Hepatocyte (in vitro differentiated cells): ENCODE measurements around the gene ATP9B. TPM values are rescaled to one million over a fixed set of nuclear protein-coding genes. Genes with fewer than 3 reads are reported as not detected.

Experiments used
- DNase-seq: peaks from one replicate; pipeline ENCODE4 v3.0.0-alpha.2; 2016; ENCODE audit warnings: low spot score
- H2AFZ ChIP-seq: fragments of 200-600 bp; sonication (generic); 2 replicates; pipeline ENCODE4 v1.6.0; 2016; ENCODE audit warnings: antibody characterized with exemption, mild to moderate bottlenecking
- H3K27ac ChIP-seq: fragments of 200-600 bp; sonication (generic); 2 replicates; pipeline ENCODE4 v1.5.1; 2016; ENCODE audit warnings: mild to moderate bottlenecking
- H3K27me3 ChIP-seq: fragments of 200-600 bp; sonication (generic); 2 replicates; pipeline ENCODE4 v1.6.1; 2016
- H3K36me3 ChIP-seq: fragments of 200-600 bp; sonication (generic); replicated peaks from 2 replicates; pipeline ENCODE4 v1.5.1; 2016; ENCODE audit warnings: low read depth; ENCODE audit not compliant: insufficient read depth
- H3K4me1 ChIP-seq: fragments of 200-600 bp; sonication (generic); 2 replicates; pipeline ENCODE4 v1.5.1; 2016; ENCODE audit warnings: mild to moderate bottlenecking, moderate library complexity; ENCODE audit not compliant: insufficient read depth
- H3K4me2 ChIP-seq: fragments of 200-600 bp; sonication (generic); 2 replicates; pipeline ENCODE4 v1.6.0; 2016
- H3K4me3 ChIP-seq: fragments of 200-600 bp; sonication (generic); 2 replicates; pipeline ENCODE4 v1.5.1; 2016; ENCODE audit warnings: mild to moderate bottlenecking
- H3K79me2 ChIP-seq: fragments of 200-600 bp; sonication (generic); 2 replicates; pipeline ENCODE4 v1.6.0; 2017; ENCODE audit warnings: mild to moderate bottlenecking
- H3K9me2 ChIP-seq: fragments of 200-600 bp; sonication (generic); replicated peaks from 2 replicates; pipeline ENCODE4 v1.6.0; 2017; ENCODE audit warnings: mild to moderate bottlenecking; ENCODE audit not compliant: insufficient read depth
- H3K9me3 ChIP-seq: fragments of 200-600 bp; sonication (generic); 2 replicates; pipeline ENCODE4 v1.5.1; 2016; ENCODE audit warnings: low read depth, mild to moderate bottlenecking
- H4K20me1 ChIP-seq: fragments of 200-600 bp; sonication (generic); 2 replicates; pipeline ENCODE4 v1.6.0; 2016; ENCODE audit warnings: mild to moderate bottlenecking; ENCODE audit not compliant: insufficient read depth, poor library complexity, severe bottlenecking
- EZH2 ChIP-seq: fragments of 200-600 bp; sonication (generic); IDR thresholded peaks from 2 replicates; pipeline ENCODE4 v1.6.1; 2016; ENCODE audit warnings: antibody characterized with exemption, mild to moderate bottlenecking, borderline replicate concordance
- EZH2phosphoT487 ChIP-seq: fragments of 200-600 bp; sonication (generic); IDR thresholded peaks from one replicate; pipeline ENCODE4 v1.6.1; 2018; ENCODE audit warnings: antibody characterized with exemption, mild to moderate bottlenecking, low read depth, moderate library complexity; ENCODE audit not compliant: unreplicated experiment, severe bottlenecking
- WGBS: methylation state at CpG from one replicate; pipeline ENCODE4 v1.1.6; 2016; ENCODE audit warnings: low lambda C conversion rate; ENCODE audit errors: missing lambda C conversion rate; 5-methylcytosine and 5-hydroxymethylcytosine counted together
- polyA plus RNA-seq: library from polyadenylated mRNA; unstranded; fragments of >200 nt; fragmentation: Nextera tagmentation; extraction: Ambion mirVana; gene quantifications from 2 replicates; pipeline ENCODE4 v1.2.1, GENCODE V29; 2016
- total RNA-seq: library from RNA; depleted of rRNA; stranded (reverse); fragments of >200 nt; gene quantifications from 2 replicates; pipeline ENCODE4 v1.2.3, GENCODE V29; 2014
- TF ChIP-seq, protein P1 (sequence below): fragments of 200-600 bp; sonication (generic); IDR thresholded peaks from 2 replicates; pipeline ENCODE4 v1.5.1; 2016; ENCODE audit warnings: antibody characterized with exemption, mild to moderate bottlenecking; ENCODE audit not compliant: poor library complexity

ATP9B gene
- total and polyA plus RNA-seq, 2 experiments from 2014 or later, result 14.6 to 23.8 TPM

DNA sequence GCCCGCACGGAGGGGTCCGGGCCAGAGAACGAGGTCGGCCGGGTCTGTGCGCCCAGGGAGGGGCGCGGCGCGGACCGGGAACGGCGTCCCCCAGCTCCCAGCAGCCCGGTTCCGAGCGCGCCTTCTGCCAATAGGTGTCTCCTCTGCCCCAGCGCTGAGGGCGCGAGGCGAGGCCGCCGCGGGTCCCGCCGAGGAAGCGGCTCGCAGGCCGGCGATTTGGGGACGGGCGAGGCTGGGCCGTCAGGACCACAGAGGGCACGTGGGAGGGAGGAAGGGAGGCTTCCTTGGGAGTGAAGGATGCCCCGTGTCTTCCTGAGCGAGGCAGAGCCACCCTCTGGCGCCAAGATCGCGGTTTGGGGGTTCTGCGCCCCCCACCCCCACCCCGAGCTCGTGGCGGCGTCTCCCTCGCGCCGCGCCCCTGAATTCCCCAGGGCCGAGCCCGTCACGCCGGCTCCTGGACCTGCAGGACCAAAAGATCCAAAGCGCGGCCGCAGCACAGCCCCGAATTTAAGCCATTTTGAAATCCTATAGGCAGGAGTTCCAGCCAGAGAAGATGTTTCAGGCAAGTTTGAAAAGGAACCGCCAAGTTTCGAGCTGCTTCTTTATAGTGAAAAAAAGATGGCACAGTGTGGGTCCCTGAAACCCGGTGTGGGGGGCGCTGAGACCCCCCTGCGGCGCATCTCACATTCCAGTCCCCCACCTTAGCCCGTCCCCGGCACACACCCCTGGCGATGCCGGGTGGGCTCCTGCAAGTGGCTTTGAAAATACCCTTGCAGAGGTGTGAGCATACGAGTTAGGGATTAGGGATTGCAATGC lies 327.4 kb downstream of the ATP9B start:
- Histone ChIP-seq H3K9me3 (no peaks in the 10 kb centered on the region), H2AFZ (no peak overlapping the region), H4K20me1 (no peaks in the 10 kb centered on the region), H3K27me3 (peaks cover 59% of the 10 kb centered on the region), H3K4me1 (peaks cover 25% of the 10 kb centered on the region), H3K79me2 (no peaks in the 10 kb centered on the region), H3K36me3 (no peaks in the 10 kb centered on the region), H3K27ac (no peak overlapping the region), H3K9me2 (no peaks in the 10 kb centered on the region), H3K4me3 (peak overlapping the region; percentile 15), H3K4me2 (peak overlapping the region; percentile 88)
- DNase-seq, result peak; percentile 68
- TF ChIP-seq, protein P1, sequence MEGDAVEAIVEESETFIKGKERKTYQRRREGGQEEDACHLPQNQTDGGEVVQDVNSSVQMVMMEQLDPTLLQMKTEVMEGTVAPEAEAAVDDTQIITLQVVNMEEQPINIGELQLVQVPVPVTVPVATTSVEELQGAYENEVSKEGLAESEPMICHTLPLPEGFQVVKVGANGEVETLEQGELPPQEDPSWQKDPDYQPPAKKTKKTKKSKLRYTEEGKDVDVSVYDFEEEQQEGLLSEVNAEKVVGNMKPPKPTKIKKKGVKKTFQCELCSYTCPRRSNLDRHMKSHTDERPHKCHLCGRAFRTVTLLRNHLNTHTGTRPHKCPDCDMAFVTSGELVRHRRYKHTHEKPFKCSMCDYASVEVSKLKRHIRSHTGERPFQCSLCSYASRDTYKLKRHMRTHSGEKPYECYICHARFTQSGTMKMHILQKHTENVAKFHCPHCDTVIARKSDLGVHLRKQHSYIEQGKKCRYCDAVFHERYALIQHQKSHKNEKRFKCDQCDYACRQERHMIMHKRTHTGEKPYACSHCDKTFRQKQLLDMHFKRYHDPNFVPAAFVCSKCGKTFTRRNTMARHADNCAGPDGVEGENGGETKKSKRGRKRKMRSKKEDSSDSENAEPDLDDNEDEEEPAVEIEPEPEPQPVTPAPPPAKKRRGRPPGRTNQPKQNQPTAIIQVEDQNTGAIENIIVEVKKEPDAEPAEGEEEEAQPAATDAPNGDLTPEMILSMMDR, result peak; percentile 20
- TF ChIP-seq EZH2 (peak; percentile 45), EZH2phosphoT487 (peak; percentile 38)
- 4% methylated on average over 49 of the region's 68 CpGs for WGBS

DNA sequence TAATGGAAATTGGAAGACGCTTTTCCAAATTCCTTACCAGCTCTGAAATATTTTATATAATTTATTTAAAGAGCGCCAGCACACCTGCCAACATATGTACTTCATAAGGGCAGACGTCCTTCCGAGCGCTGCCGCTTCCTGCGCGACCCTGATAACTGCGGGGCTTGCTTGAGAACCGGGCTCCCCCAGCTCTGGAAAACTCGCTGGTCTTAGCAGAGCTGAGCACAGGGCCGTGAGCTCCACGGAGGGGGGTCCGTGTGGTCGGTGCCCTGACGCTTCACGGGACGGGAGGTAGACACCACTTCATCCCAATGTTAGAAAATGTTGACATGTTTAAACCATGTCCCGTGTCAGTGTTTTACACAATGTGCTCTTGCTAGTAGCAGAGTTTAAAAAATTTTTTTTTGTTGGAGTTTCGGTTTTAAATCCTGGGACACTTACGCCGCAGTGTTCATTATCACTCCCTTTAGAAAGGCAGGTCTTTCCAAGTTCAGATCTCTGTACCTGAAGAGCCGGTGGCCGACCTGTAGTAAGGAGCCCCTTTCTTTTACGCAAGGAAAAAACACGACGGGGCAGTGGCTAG lies 328.1 kb downstream of the ATP9B start:
- H3K9me3 ChIP-seq, result no peaks in the 10 kb centered on the region
- no peaks in the 10 kb centered on the region for H3K79me2 ChIP-seq
- no peak overlapping the region for H3K4me3 ChIP-seq
- no peak overlapping the region for H2AFZ ChIP-seq
- H3K9me2 ChIP-seq, result no peaks in the 10 kb centered on the region
- no peak for TF ChIP-seq EZH2
- TF ChIP-seq, protein P1, result no peak
- no peak for TF ChIP-seq EZH2phosphoT487
- H3K27me3 ChIP-seq, result peaks cover 52% of the 10 kb centered on the region
- no peak overlapping the region for H3K27ac ChIP-seq
- DNase-seq, result no peak
- peaks cover 25% of the 10 kb centered on the region for H3K4me1 ChIP-seq
- WGBS, result 46% methylated on average over 23 of the region's 27 CpGs
- H4K20me1 ChIP-seq, result no peaks in the 10 kb centered on the region
- H3K36me3 ChIP-seq, result no peaks in the 10 kb centered on the region
- peak overlapping the region; percentile 88 for H3K4me2 ChIP-seq

DNA sequence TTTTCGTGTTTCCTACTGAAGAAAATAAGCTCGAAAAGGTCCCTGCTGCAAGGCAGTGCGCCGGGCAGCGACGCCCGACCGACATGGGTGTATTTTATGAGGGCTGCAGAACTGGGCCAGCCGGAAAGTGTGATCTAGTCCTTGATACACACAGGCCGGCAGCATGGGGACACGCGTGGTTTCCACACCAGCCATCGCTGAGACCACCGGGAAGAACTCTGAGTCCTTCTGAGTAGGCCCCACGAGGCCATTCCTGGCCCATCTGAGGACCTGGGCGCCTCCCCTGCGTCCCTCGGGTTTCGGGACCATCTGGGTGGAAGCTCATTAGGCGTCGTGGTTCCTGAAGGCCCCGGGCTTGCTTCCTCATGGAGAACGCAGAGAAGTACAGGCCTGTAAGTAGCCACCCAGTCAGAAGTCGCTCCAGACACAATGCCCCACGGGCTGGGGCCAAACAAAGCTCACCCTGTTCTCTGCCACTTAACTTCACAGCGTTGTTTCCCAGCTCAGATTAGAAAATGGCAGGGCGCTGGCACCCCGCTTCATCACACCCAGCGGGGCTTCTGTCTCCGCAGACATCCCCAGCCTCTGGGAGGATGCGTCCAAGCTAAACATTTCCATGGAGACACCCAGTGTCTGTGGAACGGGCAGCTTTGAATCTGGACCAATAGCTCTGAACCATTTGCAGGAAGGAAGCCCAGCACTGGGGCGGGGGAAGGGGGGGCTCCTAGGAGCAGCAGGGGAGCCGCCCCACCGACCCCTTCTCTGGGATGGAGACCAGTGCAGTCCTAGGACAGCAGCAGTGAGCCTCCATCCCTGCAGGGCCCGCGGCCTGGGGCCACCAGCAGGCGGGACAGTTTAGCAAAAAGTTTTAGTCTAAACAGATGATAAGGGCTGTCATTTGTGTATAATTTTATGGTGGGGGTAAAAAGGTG lies 328.9 kb downstream of the ATP9B start:
- H3K4me1 ChIP-seq, result peaks cover 24% of the 10 kb centered on the region
- H3K4me2 ChIP-seq, result no peak overlapping the region
- H4K20me1 ChIP-seq, result no peaks in the 10 kb centered on the region
- H3K9me3 ChIP-seq, result no peaks in the 10 kb centered on the region
- DNase-seq, result no peak
- no peaks in the 10 kb centered on the region for H3K79me2 ChIP-seq
- no peak overlapping the region for H2AFZ ChIP-seq
- no peaks in the 10 kb centered on the region for H3K36me3 ChIP-seq
- no peaks in the 10 kb centered on the region for H3K9me2 ChIP-seq
- TF ChIP-seq, protein P1, result no peak
- no peak for TF ChIP-seq EZH2phosphoT487
- no peak for TF ChIP-seq EZH2
- H3K27ac ChIP-seq, result no peak overlapping the region
- H3K4me3 ChIP-seq, result no peak overlapping the region
- 76% methylated on average over 37 of the region's 38 CpGs for WGBS
- peaks cover 44% of the 10 kb centered on the region for H3K27me3 ChIP-seq
